ENCODE results near the gene CT45A5.
"Not testable (repeated sequence)": the region's sequence is repeated elsewhere in the genome, so short reads cannot be mapped to it uniquely, and the experiment has no call there.

DNA sequence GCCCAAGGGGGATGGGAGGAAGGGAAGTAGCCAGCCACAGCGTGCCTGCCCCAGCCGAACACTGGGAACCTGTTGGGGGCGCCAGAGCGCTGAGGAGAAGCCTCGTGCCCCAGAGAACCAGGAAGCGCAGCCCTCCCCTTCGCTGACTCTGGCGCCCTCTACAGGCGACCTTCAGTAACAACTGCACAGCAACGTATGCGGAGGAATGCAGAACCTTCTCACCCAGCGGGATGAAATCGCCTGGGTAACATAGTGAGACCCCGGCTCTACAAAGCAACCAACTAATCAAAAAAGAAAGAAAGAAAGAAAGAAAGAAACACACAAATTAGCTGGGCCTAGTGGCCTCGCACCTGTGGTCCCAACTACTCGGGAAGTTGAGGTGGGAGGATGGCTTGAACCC lies 17.4 kb upstream of the CT45A5 start, which contains the start of gene CT45A6:
- TF ChIP-seq, protein P1, sequence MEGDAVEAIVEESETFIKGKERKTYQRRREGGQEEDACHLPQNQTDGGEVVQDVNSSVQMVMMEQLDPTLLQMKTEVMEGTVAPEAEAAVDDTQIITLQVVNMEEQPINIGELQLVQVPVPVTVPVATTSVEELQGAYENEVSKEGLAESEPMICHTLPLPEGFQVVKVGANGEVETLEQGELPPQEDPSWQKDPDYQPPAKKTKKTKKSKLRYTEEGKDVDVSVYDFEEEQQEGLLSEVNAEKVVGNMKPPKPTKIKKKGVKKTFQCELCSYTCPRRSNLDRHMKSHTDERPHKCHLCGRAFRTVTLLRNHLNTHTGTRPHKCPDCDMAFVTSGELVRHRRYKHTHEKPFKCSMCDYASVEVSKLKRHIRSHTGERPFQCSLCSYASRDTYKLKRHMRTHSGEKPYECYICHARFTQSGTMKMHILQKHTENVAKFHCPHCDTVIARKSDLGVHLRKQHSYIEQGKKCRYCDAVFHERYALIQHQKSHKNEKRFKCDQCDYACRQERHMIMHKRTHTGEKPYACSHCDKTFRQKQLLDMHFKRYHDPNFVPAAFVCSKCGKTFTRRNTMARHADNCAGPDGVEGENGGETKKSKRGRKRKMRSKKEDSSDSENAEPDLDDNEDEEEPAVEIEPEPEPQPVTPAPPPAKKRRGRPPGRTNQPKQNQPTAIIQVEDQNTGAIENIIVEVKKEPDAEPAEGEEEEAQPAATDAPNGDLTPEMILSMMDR (IDR thresholded peaks at IDR 0.05), result not testable (repeated sequence)
- not testable (repeated sequence) for TF ChIP-seq POLR2AphosphoS5 (IDR thresholded peaks at IDR 0.05)
